Stimulated activated CD4-positive, alpha-beta T cell treated with anti-CD3 and anti-CD28 coated beads, Interleukin-1b, Interleukin-23, amount 100 ng/mL, for 24 hours (primary cell): ENCODE measurements around the gene C14orf119.

Source experiments
- DNase-seq, 4 experiments: peaks; one replicate each; pipeline ENCODE4 v3.0.0-alpha.2; 2020; ENCODE audit warnings: low read depth in 4 of 4, low spot score in 1 of 4

C14orf119 gene

GRCh38 chr14:23095196-23096108 is at the start of gene C14orf119:
Gene C14orf119 (plus strand): TSS chr14:23095505. CDS start chr14:23097659, 2,154 bp downstream.
- peak in 2 of 4 experiments; percentile 99 for DNase-seq

GRCh38 chr14:23047034-23047634 is 48.2 kb upstream of the C14orf119 start:
- no peak for DNase-seq

- DNase-seq: no peak
Observed at GRCh38 chr14:23047751-23048693, 47.3 kb upstream of the C14orf119 start.

- DNase-seq: no peak
Observed at GRCh38 chr14:23049011-23049410, 46.3 kb upstream of the C14orf119 start.

DNA sequence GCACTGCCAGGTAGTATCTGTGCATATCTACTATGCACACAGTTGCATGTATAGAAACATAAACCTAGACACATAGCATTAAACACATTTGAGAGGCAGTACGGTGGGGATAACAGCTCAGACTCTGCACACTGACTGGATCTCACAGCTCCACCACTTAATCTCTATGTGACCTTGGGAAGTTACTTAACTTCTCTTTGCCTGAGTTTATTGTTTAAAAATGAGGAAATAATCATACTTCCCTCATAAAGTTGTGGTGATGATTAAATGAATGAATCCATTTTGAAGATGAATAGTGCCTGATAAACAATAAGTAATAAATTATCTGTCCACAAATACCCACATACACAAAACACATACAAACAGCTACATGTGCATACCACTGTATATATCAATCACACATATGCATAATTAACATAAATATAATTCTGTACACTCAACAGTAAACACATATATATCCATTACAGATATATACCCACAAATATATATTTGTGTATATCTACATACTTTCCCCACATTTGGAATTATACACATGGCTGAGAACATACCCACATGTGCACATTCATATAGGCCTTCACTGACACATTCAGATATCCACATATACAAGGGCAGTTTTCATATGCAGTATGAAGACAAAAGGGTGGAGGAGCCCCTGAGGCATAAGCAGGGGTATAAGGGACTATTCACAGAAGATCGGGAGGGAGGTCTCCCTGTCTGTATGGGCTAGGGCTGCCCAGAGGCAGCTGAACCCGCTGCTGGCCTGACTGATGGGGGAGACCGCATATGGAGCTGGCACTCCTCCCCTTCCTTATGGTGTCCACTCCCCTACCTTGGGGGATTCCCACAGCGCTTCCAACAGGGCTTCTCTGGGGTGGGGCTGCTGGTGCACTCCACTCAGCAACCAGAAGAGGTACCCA is 43.9 kb upstream of the C14orf119 start:
- no peak for DNase-seq

GRCh38 chr14:23052182-23052623 is 43.1 kb upstream of the C14orf119 start:
- DNase-seq: no peak

GRCh38 chr14:23052671-23053070 is 42.6 kb upstream of the C14orf119 start:
- no peak for DNase-seq

DNA sequence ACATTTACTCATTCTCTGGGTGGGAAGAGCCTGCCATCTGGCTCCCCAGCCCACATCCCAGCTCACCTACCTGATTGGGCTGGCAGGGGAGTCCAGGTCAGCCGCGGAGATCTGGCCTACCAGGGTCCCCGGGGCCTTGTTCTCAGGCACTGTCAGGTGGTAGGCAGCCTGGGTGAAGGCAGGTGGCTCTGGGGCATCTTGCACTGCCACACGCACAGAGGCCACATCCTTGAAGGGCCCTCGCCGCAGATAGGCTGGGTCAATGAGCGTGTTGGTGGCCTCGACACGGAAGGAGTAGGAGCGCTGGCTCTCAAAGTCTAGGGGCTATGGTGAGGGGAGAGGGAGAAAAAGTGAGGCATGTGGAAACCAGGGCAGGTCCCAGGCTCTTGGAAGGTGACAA is 41.9 kb upstream of the C14orf119 start:
- no peak for DNase-seq

GRCh38 chr14:23054000-23054811 is 41.1 kb upstream of the C14orf119 start:
- DNase-seq: peak in 1 of 4 experiments; percentile 21

DNA sequence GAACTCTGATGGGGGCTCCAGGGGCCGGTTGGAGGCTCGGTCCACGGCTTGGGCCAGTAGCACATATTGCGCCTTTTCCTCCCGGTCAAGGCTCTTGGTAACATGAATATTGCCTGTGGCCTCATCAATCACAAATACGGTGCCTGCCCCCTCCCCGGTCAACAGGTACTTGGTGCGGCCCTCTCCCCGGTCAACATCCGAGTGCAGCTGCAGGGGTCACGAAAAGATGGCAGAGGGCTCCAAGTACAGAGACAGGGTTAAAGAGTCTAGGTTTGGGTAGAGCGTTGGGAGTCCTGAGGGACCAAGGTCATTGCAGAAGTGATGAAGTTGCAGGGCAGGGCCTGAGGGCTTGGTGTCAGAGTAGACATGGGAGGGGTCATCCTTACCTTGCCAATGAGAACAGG is 40.2 kb upstream of the C14orf119 start:
- DNase-seq: no peak

DNA sequence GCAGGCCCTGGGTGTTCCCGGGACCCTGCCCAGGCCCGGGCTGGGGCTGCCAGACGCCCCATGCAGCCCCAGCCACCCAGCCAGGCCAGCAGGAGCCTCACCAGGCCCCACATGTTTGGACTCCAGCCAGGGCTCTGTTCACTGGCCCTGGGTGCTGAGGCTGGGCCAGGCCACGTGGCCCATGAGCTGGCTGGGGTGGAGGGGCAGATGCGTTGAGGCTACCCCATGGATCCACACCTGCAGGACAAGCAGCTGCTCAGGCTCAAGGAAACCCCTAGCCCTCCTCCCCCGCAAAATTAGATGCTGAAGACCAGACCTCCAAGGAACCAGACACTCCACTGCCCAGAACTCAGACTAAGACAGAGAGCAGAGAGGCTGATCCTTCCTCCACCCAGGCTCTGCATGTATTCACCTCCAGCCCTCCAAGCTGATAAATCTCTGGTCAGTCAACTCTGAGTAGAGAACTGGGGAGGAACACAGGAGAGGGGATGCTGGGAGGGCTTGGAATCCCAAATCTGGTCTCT is 39.6 kb upstream of the C14orf119 start:
- no peak for DNase-seq

GRCh38 chr14:23056145-23056955 is 39.0 kb upstream of the C14orf119 start:
- peak in 2 of 4 experiments; percentile 26 to 54 for DNase-seq

DNA sequence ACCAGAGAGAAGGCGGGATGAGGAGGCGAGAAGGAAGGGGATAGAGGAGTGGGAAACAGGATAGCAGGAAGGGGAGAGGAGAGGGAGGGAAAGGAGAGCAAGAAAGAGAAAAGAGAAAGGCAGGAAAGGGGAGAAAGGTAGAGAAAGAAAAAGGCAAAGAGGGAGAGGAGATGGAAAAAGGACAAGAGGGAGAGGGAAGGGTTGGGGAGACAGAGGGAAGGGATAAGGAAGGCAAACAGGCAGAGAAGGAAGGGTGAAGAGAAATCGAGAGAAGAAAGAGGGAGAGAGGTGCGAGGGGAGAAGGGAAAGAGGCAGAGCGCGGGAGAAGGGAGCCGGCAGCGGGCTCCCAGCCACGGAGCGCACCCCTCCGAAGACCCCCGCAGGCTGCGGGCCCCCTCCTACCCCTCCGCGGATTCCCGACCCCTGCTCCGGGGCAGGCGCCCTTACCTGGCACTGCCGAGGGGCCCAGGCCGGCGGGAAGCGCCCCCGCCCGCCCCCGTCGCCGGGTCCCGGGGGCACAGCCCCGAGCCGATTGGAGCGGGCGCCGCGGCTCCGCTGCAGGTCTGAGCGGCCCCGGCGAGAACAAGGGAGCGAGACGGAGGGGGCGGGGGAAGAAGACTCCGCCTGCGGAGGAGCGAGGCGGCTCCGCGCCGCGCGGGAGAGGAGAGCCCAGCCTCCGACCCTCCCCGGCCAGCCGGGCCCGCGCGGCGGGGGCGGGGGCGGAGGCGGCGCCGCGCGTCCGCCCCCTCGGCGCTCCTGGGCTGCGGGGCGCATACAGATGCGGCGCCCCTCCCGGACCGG is 38.1 kb upstream of the C14orf119 start, which contains the start of gene CDH24:
Gene CDH24, minus strand, starts transcription at position 565 of the 801 bp plus-strand sequence. CDS start 1,787 bp downstream, outside the sequence.
- DNase-seq: peak in 1 of 4 experiments; percentile 59

DNA sequence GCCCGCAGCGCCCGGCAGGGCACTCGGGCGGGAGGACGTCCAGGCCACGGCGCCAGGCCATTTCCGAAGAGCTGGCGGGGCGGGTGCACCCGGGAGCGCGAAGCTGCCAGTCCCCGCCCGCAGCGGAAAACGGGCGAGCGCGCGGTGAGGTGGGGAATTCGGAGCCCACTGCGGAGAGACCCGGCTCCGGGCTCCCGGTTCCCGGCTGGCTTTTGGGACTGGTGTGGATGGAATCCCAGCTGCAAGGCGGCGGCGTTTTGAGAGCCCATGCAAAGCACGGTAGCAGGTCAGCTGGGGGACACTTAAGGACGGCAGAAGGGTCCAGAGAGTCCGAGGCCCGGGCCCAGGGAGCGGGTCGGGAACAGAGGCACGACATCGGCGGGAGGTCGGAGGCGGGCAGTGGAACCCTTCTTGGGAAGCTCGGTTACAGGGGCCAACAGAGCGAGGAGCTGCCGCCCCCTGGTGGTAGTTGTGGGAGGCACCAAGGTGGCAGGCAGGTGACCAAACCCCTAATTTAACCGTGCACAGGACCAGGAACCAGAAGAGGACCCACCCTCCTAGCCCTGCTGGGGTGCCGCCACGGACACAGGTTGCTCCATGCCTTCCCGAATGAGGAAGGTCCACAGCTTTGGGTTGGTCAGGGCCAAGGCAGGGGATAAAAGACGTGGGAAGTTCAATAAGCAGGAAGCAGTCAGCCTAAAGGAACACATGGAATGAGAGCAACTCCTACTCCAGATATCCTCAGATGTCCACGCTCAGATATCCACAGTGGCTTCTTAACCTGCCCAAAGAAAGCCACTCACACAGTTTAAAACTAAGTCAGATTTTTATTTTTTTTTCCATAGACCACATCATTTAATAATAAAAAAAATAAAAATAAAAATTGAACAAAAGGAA is 37.3 kb upstream of the C14orf119 start:
- DNase-seq: peak; percentile 76 to 82 (median 78)

DNA sequence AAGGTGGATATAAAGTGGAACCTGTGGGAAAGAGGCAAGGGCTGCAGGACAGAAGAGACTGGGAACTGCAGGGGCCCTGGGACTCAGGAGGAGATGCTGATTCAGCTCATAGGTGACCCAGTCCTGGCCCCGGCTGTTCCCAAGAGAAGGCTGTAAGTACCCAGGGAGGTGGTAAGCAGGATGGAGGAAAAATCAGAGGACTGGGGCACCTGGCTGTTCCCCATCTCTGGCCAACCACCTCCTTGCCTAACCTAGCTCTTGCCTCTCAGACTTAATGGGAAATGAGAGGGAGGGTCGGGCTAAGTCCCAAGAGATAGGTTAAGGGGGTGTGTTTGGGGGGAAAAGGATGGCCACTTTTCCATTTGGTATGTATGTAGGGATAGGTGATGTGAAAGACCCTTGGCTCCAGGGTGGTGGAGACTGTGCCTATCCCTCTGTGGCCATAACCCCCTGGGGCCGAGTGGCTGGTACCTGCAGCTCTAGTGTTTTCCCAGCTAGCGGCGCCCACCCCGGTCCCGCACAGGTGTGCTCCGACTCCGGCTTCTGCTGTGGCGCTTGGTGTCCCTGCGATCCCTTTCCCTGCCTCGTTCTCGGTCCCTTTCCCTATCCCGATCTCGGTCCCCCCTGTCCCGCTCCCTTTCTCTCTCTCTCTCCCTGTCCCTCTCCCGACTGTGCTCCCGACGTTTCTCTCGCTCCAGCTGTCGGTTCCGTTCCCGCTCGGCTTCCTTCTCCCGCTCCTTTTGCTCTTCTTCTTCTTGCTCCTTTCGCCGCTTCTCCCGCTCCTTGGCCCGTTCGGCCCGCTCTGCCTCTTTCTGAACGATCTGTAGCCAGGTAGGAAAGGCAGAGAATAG is 36.4 kb upstream of the C14orf119 start:
- no peak for DNase-seq
